Liver (tissue), 9 donors: ENCODE measurements around the gene ID3. TPM values are rescaled to one million over a fixed set of nuclear protein-coding genes. Genes with fewer than 3 reads are reported as not detected.
A peak's percentile ranks its signal among the peaks of the same experiment; 100 is the strongest.

Source experiments
- DNase-seq: peaks from one replicate; pipeline ENCODE4 v3.0.0-alpha.2; 2017; ENCODE audit warnings: low spot score
- H3K27ac ChIP-seq, 2 donors: one replicate each; pipeline ENCODE4 v1.7.0; 2013; ENCODE audit warnings: inconsistent platforms in 2 of 2, low read length in 2 of 2, control low read depth in 1 of 2, low read depth in 1 of 2, mild to moderate bottlenecking in 1 of 2
- H3K27me3 ChIP-seq, 4 donors: one replicate each; pipeline versions ENCODE4 v1.6.1 to v1.7.0; 2013; ENCODE audit warnings: low read length in 3 of 4, inconsistent platforms in 1 of 4, mild to moderate bottlenecking in 1 of 4, moderate library complexity in 1 of 4; ENCODE audit not compliant: control insufficient read depth in 4 of 4, insufficient read depth in 4 of 4
- H3K36me3 ChIP-seq, 4 donors: one replicate each; pipeline versions ENCODE4 v1.6.1 to v1.7.0; 2013; ENCODE audit warnings: low read length in 3 of 4, mild to moderate bottlenecking in 3 of 4, low read depth in 1 of 4, moderate library complexity in 1 of 4; ENCODE audit not compliant: control insufficient read depth in 4 of 4, insufficient read depth in 3 of 4
- H3K4me1 ChIP-seq, 4 donors: one replicate each; pipeline versions ENCODE4 v1.6.1 to v1.7.0; 2013; ENCODE audit warnings: low read length in 3 of 4, mild to moderate bottlenecking in 3 of 4, moderate library complexity in 1 of 4; ENCODE audit not compliant: control insufficient read depth in 4 of 4, insufficient read depth in 4 of 4
- H3K4me3 ChIP-seq, 3 donors: one replicate each; pipeline versions ENCODE4 v1.6.1 to v1.7.0; 2013; ENCODE audit warnings: low read length in 3 of 3, control low read depth in 1 of 3, low read depth in 1 of 3, mild to moderate bottlenecking in 1 of 3
- H3K9ac ChIP-seq, 2 donors: one replicate each; pipeline ENCODE4 v1.7.0; 2013; ENCODE audit warnings: low read length in 2 of 2, mild to moderate bottlenecking in 2 of 2, moderate library complexity in 2 of 2, control low read depth in 1 of 2, low read depth in 1 of 2
- H3K9me3 ChIP-seq, 4 donors: one replicate each; pipeline versions ENCODE4 v1.6.1 to v1.7.0; 2013; ENCODE audit warnings: low read length in 3 of 4; ENCODE audit not compliant: control insufficient read depth in 4 of 4
- FOXA1 ChIP-seq: IDR thresholded peaks from 2 replicates; pipeline ENCODE4 v1.6.1; 2016; ENCODE audit warnings: antibody characterized with exemption
- FOXA2 ChIP-seq: IDR thresholded peaks from 2 replicates; pipeline ENCODE4 v1.6.1; 2016; ENCODE audit warnings: antibody characterized with exemption
- GABPA ChIP-seq, 2 donors: IDR thresholded peaks in 1 of 2; conservative IDR thresholded peaks in 1 of 2; 2 replicates each; pipeline ENCODE4 v1.6.1; 2016; ENCODE audit warnings: antibody characterized with exemption in 2 of 2, mild to moderate bottlenecking in 1 of 2, moderate library complexity in 1 of 2
- MAX ChIP-seq: IDR thresholded peaks from 2 replicates; pipeline ENCODE4 v1.6.1; 2016; ENCODE audit warnings: antibody characterized with exemption
- NR2F2 ChIP-seq: IDR thresholded peaks from 2 replicates; pipeline ENCODE4 v1.6.1; 2016; ENCODE audit warnings: antibody characterized with exemption
- RAD21 ChIP-seq, 2 donors: IDR thresholded peaks; 2 replicates each; pipeline ENCODE4 v1.6.1; 2016; ENCODE audit warnings: antibody characterized with exemption in 2 of 2, mild to moderate bottlenecking in 2 of 2
- SP1 ChIP-seq: IDR thresholded peaks from 2 replicates; pipeline ENCODE4 v1.6.1; 2018; ENCODE audit warnings: antibody characterized with exemption, mild to moderate bottlenecking
- YY1 ChIP-seq: IDR thresholded peaks from 2 replicates; pipeline ENCODE4 v1.6.1; 2016; ENCODE audit warnings: antibody characterized with exemption, mild to moderate bottlenecking
- WGBS: extraction: QIAGEN DNeasy Blood & Tissue Kit; methylation state at CpG from one replicate; pipeline ENCODE4 v1.1.7; 2013; 5-methylcytosine and 5-hydroxymethylcytosine counted together
- polyA plus RNA-seq, 2 donors: library from polyadenylated mRNA; stranded (reverse) in 1 of 2; unstranded in 1 of 2; fragments of 200-250 nt in 1 of 2; fragments of >200 nt in 1 of 2; fragmentation: Nextera tagmentation in 1 of 2; extraction: Ambion mirVana in 1 of 2; gene quantifications; one replicate each; pipeline versions ENCODE4 v1.2.1 to v1.2.3, GENCODE V29; 2013 to 2015
- total RNA-seq, 2 donors: library from RNA; depleted of rRNA; stranded (reverse); fragments of >200 nt; gene quantifications; one replicate each; pipeline ENCODE4 v1.2.3, GENCODE V29; 2014
- TF ChIP-seq, protein P1 (sequence below): IDR thresholded peaks from 2 replicates; pipeline ENCODE4 v1.6.1; 2016; ENCODE audit warnings: antibody characterized with exemption
- TF ChIP-seq, protein P2 (sequence below): IDR thresholded peaks from 2 replicates; pipeline ENCODE4 v1.6.1; 2016; ENCODE audit warnings: antibody characterized with exemption
- TF ChIP-seq, protein P3 (sequence below): fragments of 150-350 bp; IDR thresholded peaks from 2 replicates; pipeline ENCODE4 v1.5.1; 2017; ENCODE audit warnings: improper control_type of control experiment, low read depth, low read length; ENCODE audit not compliant: missing input control
- donor health status: healthy.
- donor health status: healthy.
- donor health status: healthy.
- donor health status: healthy.
- donor health status: healthy.

The ID3 gene
- total and polyA plus RNA-seq, 4 donors, result 21.6 to 42.6 (median 37.9) TPM

DNA sequence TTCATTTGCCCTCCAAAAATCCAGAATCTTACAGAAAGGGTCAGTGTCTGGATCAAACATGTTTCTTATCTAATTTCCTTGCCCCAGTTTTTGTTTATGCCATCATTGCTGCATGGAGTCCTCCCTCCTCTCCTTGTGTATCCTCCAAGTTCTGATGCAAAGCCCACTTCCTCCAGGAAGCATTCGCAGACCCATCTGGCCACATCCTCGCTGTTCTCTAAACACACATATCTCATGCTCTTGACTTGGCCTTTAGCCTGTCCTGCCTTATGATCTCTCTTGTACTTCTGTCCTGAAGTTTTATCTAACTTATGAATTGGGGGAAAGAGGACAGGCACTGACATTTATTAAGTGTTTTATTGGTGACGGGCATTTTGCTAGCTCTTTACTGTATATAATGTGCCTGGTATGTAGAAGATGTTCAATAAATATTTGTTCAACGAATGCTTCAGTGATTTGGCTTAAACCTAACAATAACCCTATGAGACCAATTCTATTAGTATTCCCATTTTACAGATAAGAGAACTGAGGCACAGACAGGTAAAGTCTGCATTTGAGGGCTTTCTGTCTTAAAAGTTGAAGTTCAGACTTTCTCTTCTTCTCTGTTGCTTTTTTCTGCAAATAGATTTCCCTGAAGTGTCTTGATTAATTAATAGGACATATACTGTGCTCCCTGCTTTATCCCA lies 19.2 kb upstream of the ID3 start:
- TF ChIP-seq, protein P1, sequence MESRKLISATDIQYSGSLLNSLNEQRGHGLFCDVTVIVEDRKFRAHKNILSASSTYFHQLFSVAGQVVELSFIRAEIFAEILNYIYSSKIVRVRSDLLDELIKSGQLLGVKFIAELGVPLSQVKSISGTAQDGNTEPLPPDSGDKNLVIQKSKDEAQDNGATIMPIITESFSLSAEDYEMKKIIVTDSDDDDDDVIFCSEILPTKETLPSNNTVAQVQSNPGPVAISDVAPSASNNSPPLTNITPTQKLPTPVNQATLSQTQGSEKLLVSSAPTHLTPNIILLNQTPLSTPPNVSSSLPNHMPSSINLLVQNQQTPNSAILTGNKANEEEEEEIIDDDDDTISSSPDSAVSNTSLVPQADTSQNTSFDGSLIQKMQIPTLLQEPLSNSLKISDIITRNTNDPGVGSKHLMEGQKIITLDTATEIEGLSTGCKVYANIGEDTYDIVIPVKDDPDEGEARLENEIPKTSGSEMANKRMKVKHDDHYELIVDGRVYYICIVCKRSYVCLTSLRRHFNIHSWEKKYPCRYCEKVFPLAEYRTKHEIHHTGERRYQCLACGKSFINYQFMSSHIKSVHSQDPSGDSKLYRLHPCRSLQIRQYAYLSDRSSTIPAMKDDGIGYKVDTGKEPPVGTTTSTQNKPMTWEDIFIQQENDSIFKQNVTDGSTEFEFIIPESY, result no peak
- TF ChIP-seq FOXA1 (no peak), FOXA2 (no peak), NR2F2 (peak; percentile 95), RAD21 (IDR thresholded peaks at IDR 0.05) (no peak), MAX (no peak), GABPA (IDR thresholded peaks at IDR 0.05 in 1 of 2, conservative IDR thresholded peaks at IDR 0.05 in 1 of 2) (no peak)

DNA sequence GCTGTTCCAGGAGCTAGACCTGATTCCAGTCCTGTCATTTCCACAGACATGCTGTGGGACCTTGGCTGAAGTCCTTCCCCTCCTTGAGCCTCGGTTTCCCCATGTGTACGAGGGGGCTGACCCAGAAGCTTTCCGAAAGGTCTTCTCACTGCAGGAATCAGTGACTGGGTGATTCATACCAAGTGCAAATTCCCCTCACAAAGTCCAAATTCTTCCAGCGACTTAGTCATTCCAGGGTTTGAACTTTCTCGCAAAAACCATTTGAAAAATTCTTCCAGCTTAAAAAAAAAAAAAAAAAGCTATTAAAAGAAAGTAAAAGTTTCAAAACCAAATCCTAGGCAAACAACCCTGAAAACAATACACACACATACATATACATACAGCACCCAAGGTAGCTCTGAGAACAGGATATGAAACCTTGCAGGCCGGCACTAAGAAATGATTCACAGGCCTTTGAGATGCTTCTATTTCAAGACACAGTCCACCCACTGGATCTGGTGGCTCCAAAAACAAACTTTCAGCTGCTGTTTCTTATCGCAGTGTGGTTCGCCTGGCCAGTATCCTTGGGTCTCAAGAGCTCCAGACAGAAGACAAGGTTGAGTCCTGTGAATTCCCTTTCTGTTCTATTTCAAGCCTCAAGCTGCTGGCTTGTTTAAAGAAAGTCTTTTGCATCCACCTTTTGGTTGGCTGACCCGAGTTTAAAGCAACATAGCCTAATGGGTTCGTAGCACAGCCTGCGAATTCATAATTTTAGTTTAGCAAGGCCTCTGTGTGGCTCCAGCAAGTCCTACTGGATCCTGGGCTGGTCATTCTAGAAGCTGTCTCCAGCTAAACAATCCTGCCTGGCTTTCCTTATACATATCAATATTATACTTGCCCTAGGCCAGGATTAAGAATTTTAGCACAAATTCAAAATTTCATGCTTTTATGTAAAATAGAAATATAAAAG lies 18.0 kb upstream of the ID3 start:
- H3K9me3 ChIP-seq, result no peaks in the 10 kb centered on the region
- no peak overlapping the region for H3K9ac ChIP-seq
- no peaks in the 10 kb centered on the region for H3K4me1 ChIP-seq
- no peaks in the 10 kb centered on the region for H3K27me3 ChIP-seq
- H3K36me3 ChIP-seq, result no peaks in the 10 kb centered on the region
- WGBS, result 73% methylated on average over 11 of the region's 11 CpGs
- TF ChIP-seq SP1 (peak; percentile 38), YY1 (no peak), NR2F2 (peak; percentile 54)
- H3K27ac ChIP-seq, result peak overlapping the region; percentile 30 to 31
- no peak overlapping the region for H3K4me3 ChIP-seq
- no peak for DNase-seq

More for the DNA sequence above, 19.2 kb upstream of the ID3 start:
- H3K36me3 ChIP-seq, result no peaks in the 10 kb centered on the region
- WGBS, result 76% methylated on average over 4 of the region's 4 CpGs
- DNase-seq, result no peak
- H3K27ac ChIP-seq, result peak overlapping the region in 1 of 2 donors; percentile 1
- H3K4me3 ChIP-seq, result no peak overlapping the region
- no peaks in the 10 kb centered on the region for H3K4me1 ChIP-seq
- no peaks in the 10 kb centered on the region for H3K27me3 ChIP-seq
- no peaks in the 10 kb centered on the region for H3K9me3 ChIP-seq
- H3K9ac ChIP-seq, result no peak overlapping the region

GRCh38 chr1:23576338-23577055 lies 17.2 kb upstream of the ID3 start:
- H3K27me3 ChIP-seq, result no peaks in the 10 kb centered on the region
- H3K4me1 ChIP-seq, result no peaks in the 10 kb centered on the region
- TF ChIP-seq, protein P2, sequence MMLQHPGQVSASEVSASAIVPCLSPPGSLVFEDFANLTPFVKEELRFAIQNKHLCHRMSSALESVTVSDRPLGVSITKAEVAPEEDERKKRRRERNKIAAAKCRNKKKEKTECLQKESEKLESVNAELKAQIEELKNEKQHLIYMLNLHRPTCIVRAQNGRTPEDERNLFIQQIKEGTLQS, result no peak
- no peak for TF ChIP-seq YY1
- TF ChIP-seq, protein P3, sequence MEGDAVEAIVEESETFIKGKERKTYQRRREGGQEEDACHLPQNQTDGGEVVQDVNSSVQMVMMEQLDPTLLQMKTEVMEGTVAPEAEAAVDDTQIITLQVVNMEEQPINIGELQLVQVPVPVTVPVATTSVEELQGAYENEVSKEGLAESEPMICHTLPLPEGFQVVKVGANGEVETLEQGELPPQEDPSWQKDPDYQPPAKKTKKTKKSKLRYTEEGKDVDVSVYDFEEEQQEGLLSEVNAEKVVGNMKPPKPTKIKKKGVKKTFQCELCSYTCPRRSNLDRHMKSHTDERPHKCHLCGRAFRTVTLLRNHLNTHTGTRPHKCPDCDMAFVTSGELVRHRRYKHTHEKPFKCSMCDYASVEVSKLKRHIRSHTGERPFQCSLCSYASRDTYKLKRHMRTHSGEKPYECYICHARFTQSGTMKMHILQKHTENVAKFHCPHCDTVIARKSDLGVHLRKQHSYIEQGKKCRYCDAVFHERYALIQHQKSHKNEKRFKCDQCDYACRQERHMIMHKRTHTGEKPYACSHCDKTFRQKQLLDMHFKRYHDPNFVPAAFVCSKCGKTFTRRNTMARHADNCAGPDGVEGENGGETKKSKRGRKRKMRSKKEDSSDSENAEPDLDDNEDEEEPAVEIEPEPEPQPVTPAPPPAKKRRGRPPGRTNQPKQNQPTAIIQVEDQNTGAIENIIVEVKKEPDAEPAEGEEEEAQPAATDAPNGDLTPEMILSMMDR, result no peak
- no peaks in the 10 kb centered on the region for H3K36me3 ChIP-seq
- no peak overlapping the region for H3K4me3 ChIP-seq
- H3K9me3 ChIP-seq, result no peaks in the 10 kb centered on the region
- H3K27ac ChIP-seq, result peak overlapping the region; percentile 30 to 31
- no peak for DNase-seq
- 85% methylated on average over 7 of the region's 7 CpGs for WGBS
- no peak overlapping the region for H3K9ac ChIP-seq
